NCI-H774 (cell line): ENCODE measurements around the gene WIZ.

Experiments
- DNase-seq: peaks from one replicate; lab custom pipeline; 2025; lab: John Stamatoyannopoulos, UW

WIZ gene

DNA sequence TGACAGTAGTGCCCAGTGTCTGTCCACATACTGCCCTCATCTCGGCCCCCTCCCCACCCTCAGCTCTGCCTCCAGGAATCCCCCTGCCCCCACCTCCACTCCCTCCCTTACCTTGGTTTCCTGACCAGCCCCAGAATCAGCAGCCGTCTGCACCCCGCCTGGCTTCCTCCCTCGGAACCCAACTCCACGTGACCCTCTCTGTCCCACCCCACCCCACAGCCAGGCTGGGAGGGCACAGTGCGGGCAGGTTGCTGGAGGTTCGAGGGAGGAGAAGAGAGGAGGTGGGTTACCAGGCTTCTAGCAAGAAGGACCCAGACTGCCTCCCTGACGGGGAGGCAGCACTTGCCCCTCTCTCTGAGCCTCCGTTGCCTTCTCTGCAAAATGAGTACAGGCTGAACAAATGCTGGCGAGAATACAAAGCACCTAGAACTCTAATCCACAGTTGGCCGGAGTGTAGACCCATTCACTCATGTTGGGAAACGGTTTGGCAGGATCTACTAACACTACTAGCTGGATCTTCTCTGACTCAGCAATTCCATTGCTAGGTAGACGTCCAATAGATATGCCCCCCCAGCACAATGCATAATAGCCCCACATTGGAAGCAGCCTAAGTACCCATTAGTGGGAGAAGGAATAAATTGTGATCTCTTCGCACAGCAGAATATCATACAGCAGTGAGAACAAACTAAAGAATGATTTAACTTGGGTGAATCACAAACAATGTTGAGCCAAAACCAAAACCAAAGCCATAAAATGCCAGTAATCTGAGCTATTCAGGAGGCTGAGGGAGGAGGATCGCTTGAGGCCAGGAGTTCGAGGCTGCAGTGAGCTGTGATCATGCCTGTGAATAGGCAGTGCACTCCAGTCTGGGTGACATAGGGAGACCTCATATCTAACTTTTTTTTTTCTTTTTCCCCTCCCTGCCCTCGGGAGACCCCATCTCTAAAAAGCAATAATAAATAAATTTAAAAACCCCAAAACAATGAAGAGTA lies 14.9 kb upstream of the WIZ start, which contains the start of gene RASAL3:
TSS of gene RASAL3 (minus strand) at position 151 of the 992 bp plus-strand sequence. CDS start 186 bp downstream, outside the sequence.
- DNase-seq, result no peak

DNA sequence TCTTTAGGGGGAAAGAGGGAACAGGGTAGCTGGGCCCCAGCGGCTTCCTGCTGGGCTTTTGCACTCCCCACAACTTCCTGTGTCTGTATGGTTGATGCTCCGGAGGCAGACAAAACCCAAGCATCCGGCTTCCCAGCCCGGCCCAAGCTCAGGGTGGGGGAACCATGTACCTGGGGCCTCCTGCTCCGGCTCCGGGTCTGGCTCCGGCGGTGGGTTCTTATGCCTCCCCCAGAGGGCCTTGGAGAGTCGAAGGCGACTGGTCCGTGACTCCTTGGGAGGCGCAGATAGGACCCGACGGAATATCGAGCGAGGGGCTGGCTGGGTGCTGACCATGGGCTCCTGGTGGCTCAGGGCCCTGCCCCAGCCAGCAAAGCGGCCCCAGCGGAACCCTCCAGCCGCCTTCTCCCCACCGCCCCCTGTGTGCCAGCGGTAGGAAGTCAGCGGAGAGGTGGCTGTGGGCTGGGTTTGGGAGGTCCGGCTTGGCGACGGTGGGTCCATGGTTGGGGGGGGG lies 14.2 kb upstream of the WIZ start:
- no peak for DNase-seq

DNA sequence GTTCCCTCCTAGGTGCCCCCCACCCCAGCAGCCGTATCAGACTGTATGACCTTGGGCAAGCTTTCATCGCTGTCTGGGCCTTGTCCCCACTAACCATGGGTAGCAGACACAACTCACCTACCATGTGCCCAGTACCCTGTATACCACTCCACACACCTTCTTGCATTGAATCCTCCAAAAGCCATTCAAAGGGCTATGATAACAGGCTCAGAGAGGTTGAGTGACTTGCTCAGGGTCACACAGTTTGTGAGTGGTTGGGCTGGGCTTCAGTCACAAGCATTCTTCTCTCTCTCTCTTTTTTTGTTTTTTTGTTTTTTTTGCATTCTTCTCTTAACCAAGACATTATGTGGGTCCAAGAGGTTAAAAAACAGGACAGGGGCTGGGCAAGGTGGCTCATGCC lies 11.9 kb upstream of the WIZ start:
- DNase-seq, result no peak

DNA sequence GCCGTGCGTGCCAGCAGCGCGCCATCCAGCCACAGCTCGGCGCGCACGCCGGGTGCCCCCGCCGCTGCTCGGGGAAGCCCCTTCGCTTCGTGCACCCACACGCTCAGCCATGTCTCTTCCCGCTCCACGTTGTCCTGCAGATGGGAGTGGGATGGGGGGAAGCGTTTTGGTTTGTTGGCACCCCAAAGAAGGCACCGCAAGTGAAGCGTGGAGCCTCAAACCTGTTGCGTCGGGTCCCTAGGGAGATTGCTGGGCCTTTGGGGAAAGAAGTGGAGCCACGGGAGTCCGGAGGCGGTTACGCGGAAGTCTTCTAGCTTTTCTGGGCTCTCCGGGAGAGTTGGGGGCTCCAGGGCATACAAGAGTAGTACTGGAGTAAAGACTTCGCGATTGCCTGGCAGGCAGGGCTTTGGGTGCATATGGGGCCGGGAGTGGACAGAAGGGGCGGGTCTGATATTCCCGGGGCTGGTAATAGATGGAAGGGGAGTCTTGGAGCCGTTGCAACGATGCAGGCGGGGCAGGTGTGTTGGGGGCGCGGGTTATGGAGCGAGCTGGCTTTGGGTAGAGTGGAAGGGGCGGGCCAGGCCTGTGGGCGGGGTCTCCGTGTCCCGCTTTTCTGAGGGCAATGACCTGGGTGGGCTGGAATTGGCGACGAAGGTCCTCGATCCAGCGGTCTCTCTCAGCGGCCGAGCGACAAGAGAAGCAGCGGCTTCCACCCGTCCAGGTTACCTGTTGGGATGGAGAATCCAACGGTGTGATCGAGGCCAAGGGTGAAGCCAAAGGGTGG lies 8.1 kb upstream of the WIZ start:
- DNase-seq, result no peak

DNA sequence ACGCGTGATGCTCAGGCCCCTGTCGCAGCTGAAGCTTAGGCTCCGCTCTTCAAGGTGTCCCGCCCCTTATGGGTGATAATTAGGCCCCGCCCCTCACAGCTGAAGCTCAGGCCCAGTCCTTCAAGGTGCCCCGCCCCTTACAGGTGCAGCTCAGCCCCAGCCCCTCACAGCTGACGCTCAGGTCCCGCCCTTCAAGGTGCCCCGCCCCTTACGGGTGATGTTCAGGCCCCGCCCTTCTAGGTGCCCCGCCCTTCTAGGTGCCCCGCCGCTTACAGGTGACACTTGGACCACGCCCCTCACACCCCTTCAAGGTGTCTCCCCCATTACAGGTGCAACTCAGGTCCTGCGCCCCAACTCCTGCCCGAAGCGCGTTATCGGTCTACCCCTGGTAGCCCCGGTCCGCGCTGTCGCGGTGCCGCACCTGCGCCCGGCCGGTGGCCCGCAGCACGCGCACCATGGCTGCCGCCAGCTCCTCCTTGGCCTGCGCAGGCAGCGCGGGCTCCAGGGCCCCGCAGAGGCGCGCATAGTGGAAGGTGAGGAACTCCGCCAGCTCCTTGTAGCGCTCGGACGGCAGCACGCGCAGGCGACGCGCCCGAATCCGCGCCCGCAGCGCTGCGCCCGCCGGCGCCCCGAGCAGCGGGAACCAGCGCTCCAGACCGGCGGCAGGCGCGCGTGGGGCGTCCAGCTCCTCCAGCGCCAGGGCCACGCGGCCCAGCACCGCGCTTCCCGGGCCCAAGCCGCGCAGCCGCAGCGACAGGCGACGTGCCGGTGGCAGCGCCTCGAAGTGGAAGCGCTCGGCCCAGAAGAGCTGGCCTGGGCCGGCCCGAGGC lies 7.3 kb upstream of the WIZ start:
- no peak for DNase-seq

DNA sequence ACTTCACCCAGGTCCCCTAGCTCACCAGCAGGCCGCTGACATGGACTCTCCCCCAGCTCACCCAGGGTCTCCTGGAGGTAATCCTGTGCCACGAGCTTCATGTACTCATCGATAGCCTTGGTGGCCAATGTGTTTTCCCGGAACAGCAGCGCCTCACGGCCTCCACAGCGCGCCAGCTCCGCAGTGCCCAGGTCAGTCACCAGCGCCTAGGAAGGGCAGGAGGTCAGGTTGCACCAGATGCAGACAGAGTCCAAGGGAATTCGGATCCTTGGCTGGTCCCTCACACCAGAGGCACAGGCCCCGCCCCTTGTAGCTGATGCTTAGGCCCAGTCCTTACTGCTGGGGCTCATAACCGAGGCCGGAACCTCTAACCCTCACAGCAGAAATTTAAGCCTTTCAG lies 6.7 kb upstream of the WIZ start:
- DNase-seq, result no peak

DNA sequence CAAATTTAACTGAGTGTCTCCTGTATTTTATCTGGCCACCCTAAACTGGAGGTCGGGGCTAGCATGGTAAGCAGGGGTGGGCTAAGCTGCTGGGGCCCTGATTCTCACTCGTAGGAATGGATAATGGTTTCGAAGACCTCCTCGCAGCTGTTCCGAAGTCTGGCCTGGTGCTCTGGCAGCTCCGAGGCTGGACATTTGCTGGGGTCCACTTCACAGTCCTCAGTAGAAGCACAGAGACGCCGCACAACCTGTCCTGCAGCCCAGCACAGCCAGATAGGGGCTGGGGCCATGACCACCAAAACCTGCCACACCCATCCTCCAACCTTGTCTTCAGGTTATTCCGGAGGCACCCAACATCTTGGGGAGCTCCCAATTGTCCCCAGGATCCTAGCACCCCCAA lies 6.2 kb upstream of the WIZ start:
- no peak for DNase-seq

DNA sequence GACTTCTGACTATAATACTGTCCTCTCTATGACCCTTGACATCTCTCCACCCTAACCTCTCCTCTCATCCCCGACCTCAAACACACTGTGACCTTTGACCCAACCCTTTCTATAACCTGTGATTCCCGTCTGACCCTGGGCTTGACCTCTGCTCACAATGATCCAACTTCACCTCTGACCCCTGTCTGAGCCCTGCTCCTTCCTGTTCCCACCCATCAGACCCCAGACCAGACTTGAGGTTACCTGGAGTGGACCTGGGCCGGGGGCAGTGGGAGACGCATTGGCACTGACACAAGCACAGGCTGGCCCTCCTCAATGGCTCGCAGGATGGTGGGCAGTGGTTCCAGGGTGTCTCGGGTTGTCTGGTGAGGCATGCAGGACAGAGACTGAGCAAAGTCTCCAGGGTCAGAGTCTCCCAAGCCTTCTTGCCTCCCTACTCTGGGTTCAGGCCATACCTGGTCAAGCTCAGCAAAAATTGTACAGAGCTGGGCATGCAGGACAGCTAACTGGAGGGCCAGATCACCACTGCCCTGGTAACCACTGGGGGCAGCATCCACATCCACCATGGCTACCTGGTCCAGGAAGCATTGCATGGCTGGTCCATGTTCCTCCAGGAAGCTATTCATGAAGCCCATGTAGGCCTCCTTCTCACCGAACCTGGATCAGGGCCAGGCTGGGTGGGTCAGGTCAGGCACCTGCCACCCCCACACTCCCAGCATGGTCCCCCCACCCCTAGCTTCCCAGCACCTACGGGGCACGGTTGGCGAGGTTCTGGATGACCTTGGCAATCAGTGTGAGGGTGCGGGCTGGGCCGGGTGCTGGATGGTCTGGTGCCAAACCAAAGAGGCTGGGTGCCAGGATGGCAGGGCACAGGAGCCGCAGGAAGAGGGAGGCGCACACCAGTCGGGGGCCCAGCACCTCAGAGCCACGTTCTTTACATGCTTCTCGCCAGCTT lies 4.4 kb upstream of the WIZ start:
- no peak for DNase-seq

DNA sequence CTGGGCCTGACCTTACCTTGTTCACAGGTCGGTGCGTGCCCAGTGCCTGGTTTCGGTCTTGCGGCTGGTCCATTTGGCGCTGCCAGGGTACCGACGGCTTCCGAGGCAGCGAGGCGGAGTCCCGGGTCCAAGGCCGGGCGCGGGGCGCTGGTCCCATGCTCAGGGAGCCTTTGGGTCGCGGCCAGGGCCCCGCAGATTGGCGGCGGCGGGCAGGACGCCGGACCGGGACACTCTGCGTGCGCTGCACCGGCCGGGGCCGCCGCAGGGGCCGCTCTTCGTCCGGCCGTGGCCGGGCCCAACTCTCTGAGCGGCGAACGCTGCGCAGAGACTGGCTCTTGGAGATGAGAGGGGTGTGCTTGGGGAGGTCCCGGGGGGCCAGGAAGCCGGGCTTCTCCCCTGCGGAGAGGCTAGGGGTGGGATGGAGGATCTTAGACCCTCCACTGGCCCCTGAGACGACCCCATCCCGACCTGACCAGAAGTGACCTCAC lies 3.4 kb upstream of the WIZ start:
- DNase-seq, result no peak

DNA sequence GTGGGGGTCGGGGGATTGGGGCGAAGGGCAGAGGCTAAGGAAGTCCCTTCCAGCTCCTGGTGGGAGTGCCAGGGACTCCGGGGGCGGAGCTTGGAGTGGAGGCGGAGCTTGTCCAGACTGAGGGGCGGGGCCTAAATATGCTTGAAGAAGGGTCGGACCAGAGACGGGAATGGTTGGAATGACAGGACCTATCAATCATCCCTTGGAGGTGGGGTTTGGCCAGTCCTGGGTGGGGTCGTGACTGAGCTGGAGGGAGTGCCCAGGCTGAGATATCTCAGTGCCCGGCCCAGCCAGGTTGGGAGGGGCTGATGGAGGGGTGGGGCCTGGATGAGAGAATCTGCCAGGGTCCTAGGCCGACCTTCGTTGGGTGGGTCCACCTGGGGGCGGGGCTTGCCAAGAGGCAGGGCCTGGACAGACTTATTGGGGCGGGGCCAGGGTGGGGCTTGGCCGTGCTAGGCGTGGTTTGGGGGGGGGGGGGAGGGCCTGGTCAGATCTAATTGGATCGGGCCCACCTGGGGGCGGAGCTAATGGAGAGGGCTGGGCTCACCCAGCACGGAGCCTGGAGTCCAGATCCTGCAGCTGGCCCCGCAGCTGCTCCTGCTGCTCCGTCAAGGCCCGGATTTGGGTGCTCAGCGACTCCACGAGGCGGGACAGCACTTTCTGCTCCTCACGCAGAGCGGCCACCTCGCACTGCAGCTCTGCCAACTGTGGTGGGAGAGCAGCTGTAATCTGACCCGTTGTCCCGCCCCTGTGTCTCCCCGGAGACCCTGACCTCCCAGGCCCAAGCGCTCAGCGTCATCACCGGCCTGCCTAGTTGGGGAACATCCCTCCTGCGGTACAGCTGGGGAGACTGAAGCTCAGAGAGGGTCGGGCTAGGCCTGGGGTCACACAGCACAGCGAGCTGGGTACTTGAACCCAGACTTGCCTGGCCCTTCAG lies 2.6 kb upstream of the WIZ start:
- DNase-seq, result peak; percentile 77

DNA sequence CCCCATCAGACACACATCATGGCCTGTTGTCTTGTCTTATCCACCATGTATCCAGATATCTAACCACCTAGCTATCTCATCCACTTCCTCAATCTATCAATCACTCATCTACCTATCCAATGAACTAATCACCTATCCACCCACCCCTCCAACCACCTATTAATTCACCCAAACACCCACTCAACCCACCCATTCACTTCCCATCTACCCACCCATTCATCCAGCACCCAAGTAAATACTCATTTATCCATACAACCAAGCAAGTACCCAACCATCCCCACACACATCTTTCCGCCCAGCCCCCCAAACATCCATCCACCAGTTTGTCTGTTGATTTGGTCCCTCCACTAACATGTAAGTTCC lies 753 bp upstream of the WIZ start:
- DNase-seq, result no peak

DNA sequence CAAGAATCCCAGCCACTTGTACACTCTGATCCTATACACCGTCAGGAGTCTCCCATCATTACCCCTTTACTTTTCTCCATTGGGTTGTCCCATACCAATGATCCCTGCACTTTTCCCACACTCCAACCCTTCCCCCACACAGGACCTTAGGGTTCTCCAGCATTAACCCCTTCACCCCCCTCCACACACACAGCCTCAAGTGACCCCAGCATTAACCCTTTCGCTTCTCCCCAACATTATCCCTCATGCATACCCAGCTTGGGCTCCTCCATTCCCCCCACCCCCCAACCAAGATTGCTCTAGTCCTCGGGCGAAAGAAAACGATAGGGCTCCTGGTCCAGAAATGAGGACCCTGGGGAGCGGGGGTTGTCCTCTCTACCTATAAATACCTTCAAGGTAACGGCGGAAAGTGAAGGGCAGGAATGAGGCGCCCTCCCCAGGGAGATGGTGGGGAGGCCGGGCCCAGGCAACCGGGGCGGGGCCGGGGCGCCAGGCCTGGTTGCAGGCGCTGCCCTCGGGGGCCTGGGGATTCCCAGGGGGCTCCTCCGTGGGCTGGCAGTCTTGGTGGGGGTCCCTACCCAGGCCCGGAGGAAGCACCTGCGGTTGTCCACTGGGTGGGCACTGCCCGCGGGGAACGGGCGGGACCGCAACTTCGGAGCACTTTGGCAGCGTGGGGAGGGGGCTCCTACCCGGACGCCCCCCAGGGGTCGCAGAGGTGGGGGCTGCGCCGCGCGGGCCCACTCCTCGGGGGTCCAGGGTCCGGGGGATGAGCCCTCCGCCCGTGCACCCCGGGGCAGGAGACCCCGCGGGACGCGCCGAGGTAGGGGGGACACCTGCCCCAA lies 757 bp downstream of the WIZ start:
- no peak for DNase-seq

DNA sequence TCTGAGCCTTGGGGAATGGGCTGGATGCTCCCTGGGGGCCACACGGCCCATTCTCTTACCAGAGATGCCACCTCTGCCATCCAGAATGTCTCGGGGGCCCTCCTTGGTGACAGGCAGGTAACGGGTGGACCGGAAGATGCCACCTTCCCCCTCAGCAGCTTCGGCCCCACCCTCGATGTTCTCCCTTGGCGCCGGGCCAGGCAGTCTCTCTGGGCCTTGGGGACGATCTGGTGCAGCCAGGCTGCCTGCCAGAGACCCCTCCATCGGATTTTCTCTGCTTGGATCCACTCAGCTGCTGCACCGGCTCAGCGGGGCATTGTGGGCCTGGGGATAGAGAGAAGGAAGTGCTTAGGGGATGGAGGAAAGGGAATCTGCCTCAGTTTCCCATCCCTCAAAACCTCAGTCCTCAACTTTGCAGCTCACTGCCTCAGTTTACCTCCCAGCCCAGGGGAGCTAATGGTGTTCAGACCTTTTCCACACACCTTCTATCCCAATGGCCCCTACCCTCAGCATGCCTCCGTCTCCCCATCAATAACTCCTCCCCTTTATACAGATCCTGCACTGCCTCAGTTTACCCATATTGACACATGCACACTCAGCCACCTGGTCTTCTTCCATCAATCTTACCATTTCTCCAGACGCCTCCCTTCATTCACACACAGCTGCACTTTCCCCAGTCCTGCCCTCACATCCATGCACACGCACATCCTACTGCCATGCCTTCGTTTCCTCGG lies 1.5 kb downstream of the WIZ start:
- DNase-seq, result no peak

DNA sequence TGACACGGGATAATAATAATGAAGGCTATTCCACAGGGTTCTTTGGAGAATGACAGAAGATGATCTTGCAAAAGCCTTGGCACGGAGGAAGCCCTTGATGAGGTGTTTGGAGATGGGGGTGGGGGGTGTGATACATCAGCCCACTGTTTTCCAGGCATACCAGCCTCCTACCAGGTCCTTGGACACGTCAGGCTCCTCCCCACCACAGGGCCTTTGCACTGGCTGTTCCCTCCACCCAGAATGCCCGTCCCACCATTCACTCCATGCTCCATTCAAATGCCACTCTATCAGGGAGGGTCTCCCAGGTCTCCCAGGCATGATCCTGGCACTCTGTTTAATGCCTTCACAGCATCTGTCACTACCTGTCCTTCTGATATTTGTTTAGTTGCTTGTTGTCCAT lies 2.7 kb downstream of the WIZ start:
- DNase-seq, result no peak

DNA sequence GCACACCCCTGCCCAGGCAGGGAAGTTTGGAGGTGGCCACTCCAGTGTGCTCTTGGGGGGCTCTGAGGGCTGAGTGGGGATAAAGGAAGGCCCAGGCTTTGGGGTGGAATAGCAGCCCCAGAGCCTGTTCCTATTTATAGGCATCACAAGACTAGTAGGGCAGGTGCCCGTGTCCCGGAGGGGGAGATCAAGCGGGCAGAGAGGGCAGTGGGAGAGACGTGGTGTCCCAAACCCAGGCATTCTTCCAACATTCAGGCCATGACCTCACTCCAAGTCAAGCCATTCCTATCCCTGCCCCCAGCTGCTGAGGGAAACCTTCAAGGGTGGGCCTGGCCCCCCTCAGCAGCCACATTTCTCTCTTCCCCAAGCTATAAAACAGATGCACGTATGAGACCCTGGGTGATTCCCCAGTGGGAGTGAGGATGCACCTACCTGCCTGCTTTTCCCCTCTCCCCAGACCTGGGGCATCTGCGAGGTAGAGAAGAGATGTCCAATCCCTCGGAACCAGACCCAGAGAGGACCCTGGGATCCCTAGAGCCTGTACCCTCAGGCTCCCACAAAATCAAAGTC lies 3.9 kb downstream of the WIZ start:
- no peak for DNase-seq

DNA sequence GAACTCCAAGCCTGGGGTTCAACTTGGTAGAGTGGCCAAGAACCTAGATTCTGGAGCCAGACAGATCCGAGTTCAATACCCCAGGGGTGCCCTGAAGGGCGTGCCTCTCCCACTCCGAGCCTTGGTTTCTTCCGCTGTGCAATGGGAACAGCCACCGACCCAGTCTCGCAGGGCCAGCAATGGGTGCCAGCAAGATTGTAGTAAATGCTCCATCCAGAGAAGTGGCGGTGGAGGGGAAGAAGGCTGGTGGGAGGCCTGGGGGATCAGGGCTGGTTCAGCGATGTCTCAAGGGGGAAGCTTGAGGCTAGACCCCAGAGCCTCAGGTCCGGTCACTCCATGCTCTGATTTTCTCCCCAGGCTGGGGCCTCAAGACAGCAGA lies 4.5 kb downstream of the WIZ start:
- DNase-seq, result no peak

DNA sequence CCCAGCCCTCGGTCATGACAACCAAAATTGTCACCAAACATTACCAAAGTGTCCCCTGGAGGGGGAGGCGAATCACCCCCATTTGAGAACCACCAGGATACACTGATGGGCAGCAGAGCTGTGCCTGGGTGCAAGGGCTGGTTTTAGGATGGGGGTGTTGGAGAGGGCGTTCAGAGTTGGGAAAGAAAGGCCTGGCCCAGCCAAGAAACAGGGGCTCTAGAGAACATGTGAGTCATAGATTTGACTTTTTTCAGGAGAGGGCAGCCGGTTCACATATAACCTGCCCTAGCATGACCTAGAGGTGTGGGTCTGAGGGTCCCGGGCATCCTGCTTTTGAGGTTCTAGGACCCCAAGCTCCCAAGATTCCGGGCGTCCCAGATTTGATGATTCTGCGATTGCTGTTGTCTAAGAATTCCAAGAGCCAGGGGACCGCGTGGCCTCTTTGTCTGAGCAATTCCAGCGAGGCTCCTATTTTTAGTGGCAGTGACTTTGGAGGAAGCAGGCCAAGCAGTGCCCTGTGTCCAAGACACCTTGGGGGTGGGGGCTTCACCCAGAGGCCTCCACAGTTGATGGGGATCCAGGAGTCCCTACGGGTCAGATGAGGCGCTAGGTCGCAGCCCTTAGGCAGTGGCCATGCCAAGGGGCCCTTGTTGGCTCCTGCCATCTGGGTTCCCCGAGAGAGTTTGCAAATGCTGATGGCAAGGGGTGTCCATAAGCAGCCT lies 5.1 kb downstream of the WIZ start:
- no peak for DNase-seq
